GM15510 (cell line): ENCODE results near the gene ARHGEF19.

ENCODE experiments used
- POLR2A ChIP-seq: IDR thresholded peaks from 3 replicates; pipeline ENCODE4 v1.6.1; 2011; ENCODE audit warnings: borderline replicate concordance; ENCODE audit not compliant: insufficient read length; ENCODE audit errors: extremely low read depth

The ARHGEF19 gene

DNA sequence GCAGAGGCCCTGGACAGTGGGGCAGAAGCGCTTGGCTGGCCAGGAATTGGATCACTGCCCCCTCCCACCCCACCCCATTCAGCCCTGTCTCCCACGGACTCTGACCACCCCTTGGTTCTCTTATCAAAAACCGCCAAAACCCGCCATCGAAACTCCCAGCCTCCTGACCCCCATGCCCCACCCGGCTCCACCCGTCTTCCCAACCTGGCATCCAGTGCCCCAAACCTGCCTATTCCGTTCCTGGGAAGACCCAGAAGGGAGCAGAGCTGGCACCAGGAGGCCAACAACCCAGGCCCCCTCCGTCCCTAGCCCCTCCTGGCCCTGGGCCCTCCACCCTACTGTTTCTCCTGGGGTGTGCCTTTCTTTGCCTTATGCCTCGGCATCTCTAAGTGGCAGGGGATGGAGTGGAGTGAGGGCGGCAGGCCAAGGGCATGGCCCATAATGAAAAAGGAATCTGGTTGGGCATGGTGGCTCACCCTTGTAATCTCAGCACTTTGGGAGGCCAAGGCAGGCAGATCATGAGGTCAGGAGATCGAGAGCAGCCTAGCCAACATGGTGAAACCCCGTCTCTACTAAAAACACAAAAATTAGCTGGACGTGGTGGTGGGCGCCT is 40.1 kb downstream of the ARHGEF19 start:
- no peak for TF ChIP-seq POLR2A

DNA sequence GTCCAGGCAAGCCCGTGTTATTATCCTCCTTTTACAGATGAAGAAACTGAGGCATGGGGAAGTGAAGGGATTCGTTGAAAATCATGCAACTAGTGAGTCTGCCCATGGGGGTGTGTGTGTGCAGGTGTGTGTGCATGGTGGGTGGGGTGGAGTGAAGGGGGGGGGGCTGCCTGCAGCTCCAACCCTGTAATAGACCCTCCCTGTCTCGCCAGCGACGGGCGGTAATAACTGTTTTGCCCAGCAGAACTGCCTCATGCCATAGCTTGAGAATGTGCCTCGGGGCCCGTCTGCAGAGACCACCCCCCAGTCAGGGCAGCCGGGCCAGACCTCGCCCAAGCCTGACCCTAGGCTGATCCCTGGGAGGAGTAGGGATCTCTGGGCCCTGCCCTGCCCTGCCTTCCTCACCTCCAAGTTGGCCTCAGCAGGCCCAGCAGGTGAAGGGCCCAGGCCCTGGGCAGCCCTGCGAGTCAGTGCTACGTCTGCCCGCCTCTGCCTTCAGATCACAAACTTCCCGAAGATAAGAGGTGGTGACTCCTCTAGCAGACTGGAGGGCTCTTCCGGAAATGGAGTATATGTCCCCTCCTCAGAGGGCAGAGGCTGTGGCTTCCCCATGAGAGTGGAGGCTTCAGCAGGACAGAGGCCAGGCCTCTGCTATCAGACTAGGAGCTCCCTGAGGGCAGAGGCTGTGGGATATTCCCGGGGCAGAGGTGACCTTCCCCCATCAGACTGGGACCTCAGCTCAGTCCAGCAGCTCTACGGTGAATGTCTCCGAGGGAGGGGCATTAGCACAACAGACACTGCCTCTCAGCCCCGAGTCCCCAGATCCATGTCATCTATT is 40.9 kb downstream of the ARHGEF19 start:
- no peak for TF ChIP-seq POLR2A

DNA sequence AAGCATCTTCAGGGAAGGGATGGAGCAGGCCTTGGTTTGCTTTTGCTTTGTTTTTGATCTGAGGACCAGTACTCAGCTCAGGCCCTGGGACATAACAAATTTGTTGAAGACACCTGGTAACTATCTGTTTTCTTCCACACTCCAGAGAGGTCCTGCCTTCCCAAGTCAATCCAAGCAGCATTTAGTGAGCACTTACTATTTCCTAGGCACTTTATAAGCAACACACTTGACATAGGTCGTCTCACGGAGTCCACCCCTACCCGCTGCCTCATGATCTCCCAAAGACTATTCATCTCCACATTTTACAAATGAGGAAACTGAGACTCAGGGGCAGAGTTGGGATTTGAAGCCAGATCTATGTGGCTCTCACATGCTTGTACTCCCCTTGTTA is 42.2 kb downstream of the ARHGEF19 start:
- no peak for TF ChIP-seq POLR2A

DNA sequence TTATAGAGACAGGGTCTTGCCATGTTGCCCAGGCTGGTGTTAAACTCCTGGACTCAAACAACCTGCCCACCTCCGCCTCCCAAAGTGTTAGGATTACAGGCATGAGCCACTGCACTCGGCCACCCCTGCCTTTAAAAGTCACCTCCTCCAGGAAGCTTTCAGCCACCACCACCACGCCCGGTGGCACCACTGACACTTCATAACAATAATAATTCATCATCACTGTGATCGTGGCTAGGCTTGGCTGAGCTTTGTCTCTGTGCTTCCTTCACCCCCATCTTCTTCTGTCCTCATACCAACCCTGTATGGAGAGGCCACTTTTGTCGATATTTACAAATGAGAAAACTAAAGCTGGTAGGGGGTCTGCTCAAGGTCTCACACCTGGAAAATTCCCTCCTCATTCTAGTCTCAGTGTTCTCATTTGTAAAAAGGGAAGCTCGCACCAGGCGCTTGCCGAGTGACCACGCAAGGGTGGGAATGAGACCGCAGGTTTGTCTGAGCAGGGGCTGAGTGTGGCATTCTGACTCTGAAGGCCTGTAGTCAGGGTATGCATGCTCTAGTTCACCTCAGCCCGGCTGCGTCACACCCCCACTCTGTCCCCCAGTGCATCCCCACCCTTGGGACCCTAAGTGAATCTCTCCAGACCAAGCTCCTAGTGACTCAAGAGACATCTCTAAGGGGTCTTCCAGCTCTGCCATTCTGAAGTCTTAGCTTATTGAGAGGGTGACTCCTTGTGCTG is 43.7 kb downstream of the ARHGEF19 start:
- no peak for TF ChIP-seq POLR2A

DNA sequence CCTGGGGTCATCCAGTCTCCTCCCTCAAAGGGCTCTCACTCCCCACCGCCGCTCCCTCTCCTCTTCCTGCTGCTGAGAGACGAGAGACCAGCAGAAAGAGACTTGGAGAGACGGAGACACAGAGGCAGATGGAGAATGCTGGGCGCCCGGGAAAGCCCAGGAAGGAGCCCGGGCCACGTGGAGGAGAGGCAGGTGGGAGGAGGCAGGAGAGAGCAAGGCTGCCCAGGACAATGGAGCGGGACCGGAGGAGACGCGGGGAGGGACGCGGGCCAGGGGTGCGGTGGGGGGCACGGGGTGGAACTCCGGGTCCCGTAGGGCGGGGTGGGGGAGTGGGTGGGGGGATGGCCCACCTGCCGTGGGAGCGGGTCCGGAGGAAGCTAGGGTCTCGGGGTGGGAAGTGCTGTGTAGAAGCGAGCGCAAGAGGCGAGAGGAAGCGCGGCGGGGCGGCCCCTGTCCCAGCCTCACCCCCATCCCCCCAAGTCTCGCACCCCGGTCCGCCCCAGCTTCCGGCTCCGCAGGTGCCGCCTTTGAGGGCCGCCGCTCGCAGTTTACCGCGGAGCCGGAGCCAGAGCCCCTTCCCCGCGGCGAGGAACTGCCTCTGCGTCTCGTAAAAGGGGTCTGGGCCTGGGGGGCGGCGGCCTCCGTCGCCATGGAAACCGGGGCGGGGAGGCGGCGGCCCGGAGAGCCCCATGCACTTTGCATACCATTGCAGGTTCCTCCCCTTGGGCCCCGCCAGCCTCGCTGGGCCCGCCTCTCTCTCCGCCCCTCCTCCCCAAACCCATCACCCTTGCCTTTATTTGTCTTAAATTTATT is 44.9 kb downstream of the ARHGEF19 start:
- no peak for TF ChIP-seq POLR2A

DNA sequence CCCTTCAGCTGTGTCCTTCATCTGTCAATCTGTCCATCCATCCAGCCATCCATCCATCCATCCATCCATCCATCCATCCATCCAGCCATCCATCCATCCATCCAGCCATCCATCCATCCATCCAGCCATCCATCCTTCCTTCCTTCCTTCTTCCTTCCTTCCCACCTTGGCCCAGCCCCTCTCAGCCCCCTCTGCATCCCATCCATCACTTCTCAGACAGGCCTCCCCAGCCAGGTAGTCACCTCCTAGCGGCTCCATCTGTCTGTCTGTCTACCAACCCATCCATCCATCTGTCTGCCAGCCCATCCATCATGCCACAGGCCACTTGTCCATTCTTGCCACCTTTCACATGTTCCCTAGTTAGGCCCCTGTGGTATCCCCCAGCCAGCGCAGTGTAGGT is 46.3 kb downstream of the ARHGEF19 start:
- no peak for TF ChIP-seq POLR2A

DNA sequence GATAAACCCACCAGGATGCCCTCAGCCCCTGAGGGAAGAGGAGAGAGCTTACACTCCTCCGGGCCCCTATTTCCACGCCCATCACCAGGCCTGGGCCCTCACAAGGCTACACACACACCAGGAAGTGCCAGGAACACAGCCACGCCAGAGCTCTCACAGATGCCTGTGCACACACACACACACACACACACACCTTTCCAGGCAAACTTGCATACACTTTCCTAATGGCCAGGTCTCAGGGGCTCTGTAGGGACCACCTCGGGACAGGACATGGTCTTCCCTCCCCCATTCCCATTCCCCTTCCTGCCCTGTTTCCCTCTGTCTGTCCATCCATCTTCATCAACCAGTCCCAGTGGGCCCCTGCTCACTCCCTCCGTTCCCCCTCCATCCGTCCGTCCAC is 46.9 kb downstream of the ARHGEF19 start:
- no peak for TF ChIP-seq POLR2A

DNA sequence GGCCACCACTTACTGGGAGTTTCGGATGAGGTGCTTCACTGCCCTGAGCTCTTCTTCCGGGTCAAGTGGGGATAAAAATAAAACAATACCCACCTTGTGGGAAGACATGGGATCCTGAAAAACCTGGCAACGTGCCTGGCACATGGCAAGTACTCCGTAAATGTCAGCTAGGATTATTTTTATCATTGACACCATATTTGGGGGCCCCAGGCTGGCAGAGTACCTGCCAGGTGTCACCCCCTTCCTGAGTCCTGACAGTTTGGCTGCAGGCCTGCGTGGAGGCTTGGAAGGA is 47.4 kb downstream of the ARHGEF19 start:
- no peak for TF ChIP-seq POLR2A

DNA sequence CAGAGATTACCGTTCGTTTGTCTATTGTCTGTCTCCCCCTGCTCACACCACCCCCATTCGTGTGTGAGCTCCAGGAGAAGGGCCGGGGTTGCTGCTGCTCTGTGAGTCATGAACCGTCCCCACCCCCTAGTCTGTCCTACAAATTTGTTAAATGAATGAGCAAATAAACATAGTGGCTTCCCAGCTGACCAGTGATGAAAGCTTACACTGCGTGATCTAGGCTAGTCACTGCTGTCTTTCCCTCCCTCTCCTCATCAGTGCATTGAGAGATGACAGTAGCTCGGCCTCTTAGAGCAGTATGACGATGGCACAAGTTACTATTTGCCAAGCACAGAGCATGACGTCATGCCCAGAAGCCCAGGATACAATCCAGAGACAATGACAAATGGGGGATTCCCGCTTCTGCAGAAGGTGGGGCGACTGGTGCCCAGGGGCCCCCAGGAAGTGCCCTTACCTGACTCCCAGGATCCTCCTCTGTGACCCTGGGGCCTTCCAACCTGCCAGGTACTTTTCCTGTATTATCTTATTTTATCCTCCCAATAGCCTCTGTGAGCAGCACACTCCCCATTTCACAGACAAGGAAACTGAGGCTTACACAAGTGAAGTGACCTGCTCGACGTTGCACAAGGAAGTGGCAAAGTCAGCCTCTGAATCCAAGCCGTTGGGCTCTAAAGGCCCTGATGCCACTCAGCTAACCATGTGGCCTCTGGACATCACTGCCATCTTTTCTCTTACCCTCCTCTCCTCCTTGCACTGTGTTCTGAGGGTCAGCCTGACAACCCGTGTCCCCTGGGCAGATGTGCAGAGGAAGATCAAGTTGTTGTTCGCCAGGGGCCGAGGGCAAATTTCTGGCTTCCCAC is 48.0 kb downstream of the ARHGEF19 start:
- TF ChIP-seq POLR2A: no peak

DNA sequence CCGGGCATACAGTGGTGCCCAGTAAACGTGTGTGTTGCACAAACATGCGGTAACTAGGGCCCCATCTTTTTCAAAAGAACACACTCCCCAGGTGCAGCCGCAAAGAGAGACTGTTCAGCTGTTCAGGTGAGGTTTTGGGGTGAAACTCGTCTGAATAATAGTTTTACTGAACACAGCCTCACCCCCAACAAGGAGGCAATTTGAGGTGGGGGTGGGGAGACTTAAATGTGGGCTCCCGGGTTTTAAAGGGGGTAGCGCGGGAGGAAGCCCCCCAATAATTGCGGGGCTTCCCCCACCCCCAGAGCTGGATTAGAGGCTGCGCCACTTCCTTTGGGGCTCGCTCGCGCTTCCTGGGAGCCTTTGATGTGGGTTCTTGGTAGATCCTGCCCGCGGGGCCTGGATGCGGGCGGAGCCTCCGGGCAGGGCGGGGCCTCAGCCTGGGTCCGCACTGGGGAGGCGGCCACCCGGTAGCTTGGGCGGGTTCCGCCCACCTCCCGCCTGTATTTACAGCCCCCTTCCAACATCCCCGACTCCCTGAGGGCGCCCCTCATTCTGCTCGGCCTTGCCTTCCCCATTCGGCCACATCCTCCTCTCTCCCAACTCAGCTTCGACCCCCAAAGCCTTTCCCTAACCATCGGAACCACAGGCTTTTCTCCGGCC is 50.2 kb downstream of the ARHGEF19 start:
- TF ChIP-seq POLR2A: no peak

DNA sequence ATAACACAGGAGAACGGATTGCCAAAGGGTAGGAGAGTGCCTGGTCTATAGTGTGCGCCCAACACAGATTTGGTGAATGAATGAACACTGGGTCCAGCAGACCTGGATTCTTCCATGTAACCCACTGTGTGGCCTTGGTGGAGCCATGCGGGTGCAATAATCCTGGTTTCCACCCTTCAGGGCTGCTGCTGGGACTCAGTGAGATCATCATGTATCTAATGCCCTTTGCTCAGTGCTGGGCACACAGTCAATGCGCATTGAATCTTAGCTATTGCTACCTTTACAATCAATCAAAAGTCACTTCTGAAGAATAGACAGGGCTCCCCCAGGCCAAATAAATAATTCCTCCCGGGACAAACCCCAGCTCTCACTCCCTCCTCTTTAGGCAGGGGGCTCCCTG is 50.7 kb downstream of the ARHGEF19 start:
- TF ChIP-seq POLR2A: no peak

DNA sequence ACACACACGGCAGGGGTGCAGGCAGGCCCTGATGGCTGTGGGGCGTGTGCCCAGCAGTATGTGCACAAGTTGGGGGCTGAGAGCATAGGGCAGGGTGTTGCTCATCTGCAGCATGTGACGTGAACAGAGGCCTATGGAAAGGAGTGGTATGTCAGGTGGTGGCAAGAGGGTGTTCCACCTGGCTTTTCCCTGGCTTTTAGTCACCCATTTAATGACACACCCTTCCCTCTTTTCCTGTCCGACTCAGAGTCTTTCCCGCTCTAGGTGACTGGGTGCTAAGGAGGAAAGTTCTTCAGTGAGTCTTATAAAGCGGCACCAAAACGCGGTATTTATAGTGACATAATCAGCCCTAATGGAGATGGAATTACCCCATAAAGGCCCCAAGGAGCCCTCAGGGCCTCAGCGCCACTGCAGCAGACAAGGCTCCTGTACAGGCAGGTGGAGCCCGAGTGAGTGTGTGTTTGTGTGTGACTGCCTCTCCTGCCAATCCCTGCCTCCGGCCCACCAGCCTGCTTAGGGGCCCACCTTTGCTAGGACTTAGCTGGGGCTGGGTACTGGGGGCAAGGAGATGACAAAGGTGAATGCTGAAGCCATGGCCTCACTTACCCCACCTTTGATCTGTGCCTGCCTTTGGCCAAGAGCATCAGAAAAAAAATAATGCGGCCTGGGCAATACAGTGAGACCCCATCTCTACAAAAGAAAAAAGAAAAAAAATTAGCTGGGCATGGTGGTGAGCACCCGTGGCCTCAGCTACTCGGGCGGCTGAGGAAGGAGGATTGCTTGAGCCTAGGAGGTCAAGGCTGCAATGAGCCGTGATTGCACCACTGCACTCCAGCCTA is 53.2 kb downstream of the ARHGEF19 start:
- TF ChIP-seq POLR2A: no peak

DNA sequence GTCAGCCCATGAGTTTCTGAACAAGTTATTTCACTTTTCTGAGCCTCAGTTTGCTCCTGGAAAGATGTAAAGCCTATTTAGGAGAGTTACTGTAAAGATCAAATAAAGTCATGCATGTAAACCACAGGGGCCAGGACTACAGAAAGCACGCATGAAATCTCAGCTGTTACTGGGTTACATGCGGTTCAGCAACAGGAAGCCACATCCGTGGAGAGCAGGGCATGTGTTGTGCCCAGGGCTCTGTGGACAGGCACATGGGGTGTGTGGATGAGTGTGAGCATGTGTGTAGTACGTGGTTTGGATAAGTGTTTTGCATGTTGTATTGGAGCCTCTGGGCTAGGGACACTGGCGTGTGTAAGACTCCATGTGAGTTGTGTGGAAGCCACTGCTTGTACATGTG is 54.4 kb downstream of the ARHGEF19 start:
- no peak for TF ChIP-seq POLR2A

DNA sequence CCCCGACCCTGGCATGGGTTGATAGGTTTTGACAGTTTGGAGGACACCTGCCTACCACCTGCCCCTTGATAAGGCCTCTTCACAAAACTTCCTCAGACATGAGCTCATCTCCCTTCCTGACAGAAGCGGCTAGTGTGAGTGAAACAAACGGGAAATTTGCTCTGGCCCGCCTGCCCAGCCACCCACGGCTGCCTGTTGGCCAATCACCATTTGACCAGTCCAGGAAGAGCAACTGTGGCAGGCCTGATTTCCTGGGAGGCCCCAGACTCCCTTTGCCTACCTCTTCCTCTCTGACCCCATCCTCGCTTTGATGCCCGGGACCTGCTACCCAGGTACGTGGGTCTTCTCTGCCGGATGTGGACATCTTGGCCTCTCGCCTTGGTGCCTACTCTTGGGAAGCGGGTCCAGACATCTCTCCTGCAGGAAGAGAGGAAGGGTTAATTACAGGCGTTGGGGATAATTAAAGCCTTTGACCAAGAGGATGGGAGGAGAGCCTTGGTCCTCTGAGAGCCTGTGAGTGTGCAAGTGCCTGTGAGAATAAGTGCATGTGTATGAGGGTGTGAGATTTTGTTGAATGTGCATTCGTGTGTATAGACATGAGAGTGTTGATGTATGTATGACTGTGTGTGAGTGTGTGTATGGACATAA is 55.5 kb downstream of the ARHGEF19 start:
- TF ChIP-seq POLR2A: no peak
